SK-N-SH (cell line): ENCODE results near the gene CDC42SE1. TPM values are rescaled to one million over a fixed set of nuclear protein-coding genes. Genes with fewer than 3 reads are reported as not detected.
A peak's percentile ranks its signal among the peaks of the same experiment; 100 is the strongest.

Experiments used
- CTCF ChIA-PET: fragments of 300-600, 350-600 bp; formaldehyde crosslinking; extraction: SDS; loops from one replicate; lab custom pipeline; 2021; lab: Yijun Ruan, JAX
- POLR2A ChIA-PET: fragments of 350-600 bp; sonication (Branson Sonifier 250); formaldehyde crosslinking; extraction: SDS; loops from one replicate; lab custom pipeline; 2020; ENCODE audit warnings: antibody characterized with exemption, inconsistent platforms; lab: Yijun Ruan, JAX
- DNase-seq: peaks from one replicate; pipeline ENCODE4 v3.0.0; 2012
- H2AFZ ChIP-seq: fragments of 200-600 bp; sonication (generic); 2 replicates; pipeline ENCODE4 v1.8.1; 2016; ENCODE audit warnings: antibody characterized with exemption, mild to moderate bottlenecking, low read depth
- H3F3A ChIP-seq: fragments of 200-600 bp; sonication (generic); replicated peaks from 2 replicates; pipeline ENCODE3; 2016; ENCODE audit warnings: antibody characterized with exemption, mild to moderate bottlenecking; ENCODE audit not compliant: insufficient read depth
- H3K27ac ChIP-seq, 2 experiments: fragments of 200-500 bp in 1 of 2; fragments of 200-600 bp in 1 of 2; sonication (Bioruptor generic) in 1 of 2; sonication (generic), shearing (Covaris generic) in 1 of 2; 2 replicates each; pipeline versions ENCODE4 v1.5.1 to v1.6.1; 2014 to 2016; ENCODE audit warnings: low read depth in 2 of 2, inconsistent platforms in 1 of 2, low read length in 1 of 2, mild to moderate bottlenecking in 1 of 2, mixed read lengths in 1 of 2
- H3K27me3 ChIP-seq: fragments of 200-600 bp; sonication (generic), shearing (Covaris generic); 2 replicates; pipeline ENCODE4 v1.6.1; 2016; ENCODE audit warnings: mixed run types; ENCODE audit not compliant: insufficient read depth
- H3K36me3 ChIP-seq, 2 experiments: fragments of 200-500 bp in 1 of 2; fragments of 200-600 bp in 1 of 2; sonication (Bioruptor generic) in 1 of 2; sonication (generic) in 1 of 2; replicated peaks in 1 of 2; 2 replicates each; pipeline versions ENCODE3 to v1.5.1; 2014 to 2016; ENCODE audit warnings: low read length in 1 of 2, mild to moderate bottlenecking in 1 of 2; ENCODE audit not compliant: insufficient read depth in 2 of 2, control insufficient read depth in 1 of 2
- H3K4me1 ChIP-seq, 2 experiments: fragments of 200-500 bp in 1 of 2; fragments of 200-600 bp in 1 of 2; sonication (Bioruptor generic) in 1 of 2; sonication (generic), shearing (Covaris generic) in 1 of 2; 2 replicates each; pipeline versions ENCODE4 v1.5.1 to v1.6.1; 2014 to 2016; ENCODE audit warnings: low read depth in 1 of 2, low read length in 1 of 2, mixed run types in 1 of 2; ENCODE audit not compliant: insufficient read depth in 2 of 2, control insufficient read depth in 1 of 2
- H3K4me2 ChIP-seq: fragments of 200-600 bp; sonication (generic), shearing (Covaris generic); 2 replicates; pipeline ENCODE4 v1.6.1; 2017; ENCODE audit warnings: mixed run types
- H3K4me3 ChIP-seq, 2 experiments: fragments of 200-500 bp in 1 of 2; fragments of 200-600 bp in 1 of 2; sonication (Bioruptor generic) in 1 of 2; sonication (generic), shearing (Covaris generic) in 1 of 2; 2 replicates each; pipeline versions ENCODE4 v1.5.1 to v1.8.1; 2014 to 2016; ENCODE audit warnings: low read depth in 2 of 2, inconsistent platforms in 1 of 2, low read length in 1 of 2, mild to moderate bottlenecking in 1 of 2, mixed read lengths in 1 of 2, moderate library complexity in 1 of 2
- H3K79me2 ChIP-seq: fragments of 200-600 bp; sonication (generic); 2 replicates; pipeline ENCODE4 v1.8.1; 2017; ENCODE audit warnings: mild to moderate bottlenecking; ENCODE audit not compliant: insufficient read depth
- H3K9ac ChIP-seq: fragments of 200-600 bp; sonication (generic); 2 replicates; pipeline ENCODE4 v1.6.1; 2017; ENCODE audit warnings: mixed run types
- H3K9me2 ChIP-seq: fragments of 200-600 bp; sonication (generic); 2 replicates; pipeline ENCODE4 v1.6.1; 2017; ENCODE audit warnings: mixed run types
- H3K9me3 ChIP-seq: fragments of 200-600 bp; sonication (generic); 2 replicates; pipeline ENCODE4 v1.6.1; 2017; ENCODE audit warnings: mixed run types, mild to moderate bottlenecking, moderate library complexity
- H4K20me1 ChIP-seq: fragments of 200-600 bp; sonication (generic); 2 replicates; pipeline ENCODE4 v1.6.1; 2017; ENCODE audit warnings: mild to moderate bottlenecking, mixed run types; ENCODE audit not compliant: insufficient read depth
- CHD2 ChIP-seq: fragments of 150-350 bp; IDR thresholded peaks from 2 replicates; pipeline ENCODE4 v1.6.1; 2018; ENCODE audit warnings: low read length; ENCODE audit not compliant: partially characterized antibody
- CTCF ChIP-seq: fragments of 200-600 bp; sonication (generic); IDR thresholded peaks from 2 replicates; pipeline ENCODE4 v1.6.1; 2017; ENCODE audit warnings: antibody characterized with exemption, mild to moderate bottlenecking, moderate library complexity
- EP300 ChIP-seq, 2 experiments: IDR thresholded peaks; 2 replicates each; pipeline versions ENCODE4 v1.4.0 to v1.6.1; 2012; ENCODE audit warnings: borderline replicate concordance in 1 of 2, low read depth in 1 of 2, low read length in 1 of 2
- EZH2phosphoT487 ChIP-seq: fragments of 200-600 bp; sonication (generic); IDR thresholded peaks from 2 replicates; pipeline ENCODE4 v1.6.1; 2017; ENCODE audit warnings: low read depth, mixed run types, mild to moderate bottlenecking, antibody characterized with exemption, moderate library complexity, borderline replicate concordance
- FOSL2 ChIP-seq: IDR thresholded peaks from 2 replicates; pipeline ENCODE4 v1.4.0; 2012; ENCODE audit warnings: low read depth, mild to moderate bottlenecking, moderate library complexity, borderline replicate concordance
- FOXJ3 ChIP-seq: sonication (generic); formaldehyde crosslinking; IDR thresholded peaks from 2 replicates; pipeline ENCODE4 v1.5.1; 2020; ENCODE audit warnings: mild to moderate bottlenecking, missing genetic modification reagents
- GATA2 ChIP-seq: sonication (generic); formaldehyde crosslinking; IDR thresholded peaks from 2 replicates; pipeline ENCODE4 v1.5.0; 2020; ENCODE audit warnings: mild to moderate bottlenecking, missing genetic modification reagents
- JUND ChIP-seq: IDR thresholded peaks from 2 replicates; pipeline ENCODE4 v1.4.0; 2012
- MEF2A ChIP-seq: IDR thresholded peaks from 2 replicates; pipeline ENCODE4 v1.4.0; 2012; ENCODE audit warnings: low read depth, borderline replicate concordance
- PBX3 ChIP-seq: IDR thresholded peaks from 2 replicates; pipeline ENCODE4; 2012
- POLR2AphosphoS5 ChIP-seq: IDR thresholded peaks from 2 replicates; pipeline ENCODE4 v1.6.1; 2012; ENCODE audit warnings: low read depth, low read length
- RAD21 ChIP-seq: IDR thresholded peaks from 2 replicates; pipeline ENCODE4 v1.6.1; 2012; ENCODE audit warnings: mild to moderate bottlenecking, low read length
- REST ChIP-seq: IDR thresholded peaks from 2 replicates; pipeline ENCODE4 v1.6.1; 2012; ENCODE audit warnings: mild to moderate bottlenecking, low read depth, low read length, moderate library complexity
- SMC3 ChIP-seq: IDR thresholded peaks from 2 replicates; pipeline ENCODE4 v1.6.1; 2012; ENCODE audit warnings: low read depth, low read length, improper control_type of control experiment
- TAF1 ChIP-seq: IDR thresholded peaks from 2 replicates; pipeline ENCODE4 v1.6.1; 2012; ENCODE audit warnings: low read depth, mild to moderate bottlenecking, low read length, moderate library complexity, borderline replicate concordance
- USF2 ChIP-seq: fragments of 150-350 bp; IDR thresholded peaks from 2 replicates; pipeline ENCODE4 v1.6.1; 2017; ENCODE audit warnings: antibody characterized with exemption, low read length, low read depth, borderline replicate concordance
- WGBS: methylation state at CpG from one replicate; pipeline ENCODE4 v1.1.6; 2017; ENCODE audit warnings: low lambda C conversion rate; 5-methylcytosine and 5-hydroxymethylcytosine counted together
- polyA plus RNA-seq, 3 experiments: library from polyadenylated mRNA; depleted of rRNA; stranded (reverse); fragments of >200 nt; gene quantifications; 2 replicates each; pipeline ENCODE4 v1.2.3, GENCODE V29; 2012

The CDC42SE1 gene
- polyA plus RNA-seq, 1 of the 3 experiments (the other 2 are of a cell fraction): 47.8 TPM

- H3K27ac ChIP-seq: no peak overlapping the region
- no peaks in the 10 kb centered on the region for H3K9me2 ChIP-seq
- H3K27me3 ChIP-seq: no peaks in the 10 kb centered on the region
- peak overlapping the region; percentile 77 to 80; a peak in 2 of 4 replicates for H3K4me3 ChIP-seq
- H3K9me3 ChIP-seq: no peaks in the 10 kb centered on the region
- peaks cover 0 to 3% of the 10 kb centered on the region in 2 experiments for H3K36me3 ChIP-seq
- H4K20me1 ChIP-seq: no peaks in the 10 kb centered on the region
- H3F3A ChIP-seq: peaks cover 15% of the 10 kb centered on the region
- peak overlapping the region; percentile 91 for H3K4me2 ChIP-seq
- H2AFZ ChIP-seq: no peak overlapping the region
- peaks cover 24% of the 10 kb centered on the region; the same call in 1 of the 2 replicates for H3K79me2 ChIP-seq
- POLR2A ChIA-PET: no interaction called here
- H3K4me1 ChIP-seq: peaks cover 6 to 27% of the 10 kb centered on the region in 2 experiments; a peak in 2 of 4 replicates
- no peak for DNase-seq
- CTCF ChIA-PET: interaction anchor here (0.6 kb wide), 1 partner anchor 26 kb away, joined by 3 read pairs; no protein-coding TSS in a partner anchor
- TF ChIP-seq GATA2 (CRISPR knock-in tag): no peak
- TF ChIP-seq RAD21: no peak
- no peak for TF ChIP-seq CTCF
- no peak for TF ChIP-seq EP300 (IDR thresholded peaks at IDR 0.05; ENCODE audit: borderline replicate concordance in 1 of 2, low read depth in 1 of 2, low read length in 1 of 2)
- no peak for TF ChIP-seq FOXJ3 (CRISPR knock-in tag)
- TF ChIP-seq JUND: no peak
- no peak for TF ChIP-seq SMC3
- no peak for TF ChIP-seq TAF1
- no peak for TF ChIP-seq REST
- TF ChIP-seq PBX3: no peak
- no peak for TF ChIP-seq CHD2
- TF ChIP-seq MEF2A: no peak
- no peak for TF ChIP-seq USF2
- TF ChIP-seq FOSL2: no peak
- no peak for TF ChIP-seq POLR2AphosphoS5
- no peak for TF ChIP-seq EZH2phosphoT487
- H3K9ac ChIP-seq: no peak overlapping the region
- WGBS: 95% methylated on average over 8 of the region's 8 CpGs
Measured at GRCh38 chr1:151009674-151010345, 49.6 kb downstream of the CDC42SE1 start.
